ENCODE results near the gene ACIN1. TPM values are rescaled to one million over a fixed set of nuclear protein-coding genes. Genes with fewer than 3 reads are reported as not detected.

ACIN1 gene
- total and polyA plus RNA-seq, 9 of the 15 experiments (the other 6 are each of a cell fraction or from before 2014, with no cell fraction given), result 5.0 to 196 (median 129) TPM

- peak; percentile 46 for TF ChIP-seq HCFC1 (IDR thresholded peaks at IDR 0.05; ENCODE audit: low read depth, low read length)
- peak; percentile 16 to 55 for TF ChIP-seq E2F6 (IDR thresholded peaks at IDR 0.05; ENCODE audit: borderline replicate concordance in 1 of 2, extremely low read depth in 1 of 2, insufficient read depth in 1 of 2, insufficient read length in 1 of 2, low read depth in 1 of 2, low read length in 1 of 2, poor library complexity in 1 of 2, severe bottlenecking in 1 of 2)
- no peak for TF ChIP-seq PML (IDR thresholded peaks at IDR 0.05; ENCODE audit: low read length)
Measured at GRCh38 chr14:23056145-23056955, 38.6 kb downstream of the ACIN1 start (continued).

- ChIA-PET POLR2A (interaction anchor here (0.6 to 2.0 kb wide), 9 partner anchors 21 to 239 kb away, joined by 3 to 14 read pairs (median 3); partner anchors contain the start of genes HAUS4 and PSMB5), CTCF (ENCODE audit: low intra/inter-chr PET ratio) (interaction anchor here (0.8 to 9.2 kb wide), 5 partner anchors 49 to 499 kb away, joined by 3 to 141 read pairs (median 6); partner anchors contain the start of gene AJUBA)
- Histone ChIP-seq H3K27ac (ENCODE audit: extremely low read depth, low read depth, low read length) (no peak overlapping the region), H3K9me1 (ENCODE audit: control insufficient read depth, insufficient read depth, low read length) (no peaks in the 10 kb centered on the region), H3K4me3 (no peak overlapping the region), H3K9me3 (replicated peaks; ENCODE audit: control insufficient read depth, insufficient read depth, low read depth, low read length) (no peaks in the 10 kb centered on the region), H4K20me1 (replicated peaks; ENCODE audit: control insufficient read depth, insufficient read depth, low read length) (0 out of 2 replicates have a peak, but pooled peaks cover 2% of the 10 kb centered on the region), H3K9ac (ENCODE audit: insufficient read depth in 1 of 2, low read depth in 2 of 2, low read length in 2 of 2) (peak overlapping the region in 1 of 2 experiments; percentile 72; a peak in 1 of 4 replicates), H3K36me3 (ENCODE audit: control insufficient read depth, insufficient read depth, low read length) (peaks cover 21% of the 10 kb centered on the region; the same call in 2 of the 3 replicates), H3K79me2 (ENCODE audit: control insufficient read depth, insufficient read depth, low read length) (no peaks in the 10 kb centered on the region; the same call in 2 of the 3 replicates), H3K4me2 (ENCODE audit: insufficient read depth, low read length) (peak overlapping the region; percentile 74; the same call in 1 of the 2 replicates), H3K27me3 (ENCODE audit: control insufficient read depth in 2 of 2, insufficient read depth in 2 of 2, low read length in 2 of 2) (no peaks in the 10 kb centered on the region), H2AFZ (ENCODE audit: low read depth, low read length) (no peak overlapping the region), H3K4me1 (replicated peaks in 1 of 2; ENCODE audit: control insufficient read depth in 2 of 2, insufficient read depth in 2 of 2, low read length in 2 of 2) (peaks cover 11 to 51% of the 10 kb centered on the region in 2 experiments)
- in situ Hi-C loops (cut with MboI), result no loop called here
- BruUV-seq (replicated peaks), result no TSS peak
- ATAC-seq (no peak; the same call in 2 of the 3 replicates), DNase-seq (ENCODE audit: extremely low read depth in 1 of 4, low spot score in 3 of 4) (peak in 2 of 4 experiments; percentile 42), FAIRE-seq (no peak)
- WGBS (ENCODE audit: insufficient coverage, low coverage, missing lambda C conversion rate), result 51% methylated on average over 5 of the region's 6 CpGs
- intact Hi-C loops (cut with micrococcal nuclease), result loop anchor here (1.0 kb wide), 2 partner anchors 54 to 61 kb away; no protein-coding TSS in a partner anchor
- TF ChIP-seq ZSCAN29 (IDR thresholded peaks at IDR 0.05), result no peak
- no peak for TF ChIP-seq MAFG (tag; conservative IDR thresholded peaks at IDR 0.05)
- TF ChIP-seq ZZZ3 (IDR thresholded peaks at IDR 0.05), result no peak
- 0 out of 2 replicates have a peak, but pooled peaks have one; percentile 68 for TF ChIP-seq NFIC (IDR thresholded peaks at IDR 0.05)
- no peak for TF ChIP-seq CREB1 (IDR thresholded peaks at IDR 0.05)
- no peak for TF ChIP-seq CREB1 (CRISPR knock-in tag; IDR thresholded peaks at IDR 0.05)
- no peak for TF ChIP-seq TAL1 (IDR thresholded peaks at IDR 0.05)
- no peak for TF ChIP-seq ZNF507 (tag; conservative IDR thresholded peaks at IDR 0.05)
Measured at GRCh38 chr14:23055621-23056144, 39.3 kb downstream of the ACIN1 start.

Data from K562 (cell line).